CD14-positive monocyte (primary cell): ENCODE data around the gene JPT1. TPM values are rescaled to one million over a fixed set of nuclear protein-coding genes. Genes with fewer than 3 reads are reported as not detected.
"Not testable (repeated sequence)": the region's sequence is repeated elsewhere in the genome, so short reads cannot be mapped to it uniquely, and the experiment has no call there.

ENCODE experiments used
- DNase-seq, 3 donors: peaks; one replicate each; pipeline ENCODE4 v3.0.0-alpha.2; 2011 to 2022
- H2AFZ ChIP-seq: 2 replicates; pipeline ENCODE4 v1.6.0; 2012; ENCODE audit warnings: mild to moderate bottlenecking, low read depth, low read length, inconsistent platforms; ENCODE audit not compliant: insufficient read depth, poor library complexity, severe bottlenecking
- H3K27ac ChIP-seq, 2 donors: 1 replicate in 1 of 2; 2 replicates in 1 of 2; pipeline ENCODE4 v1.5.1; 2012 to 2013; ENCODE audit warnings: low read length in 2 of 2, control low read depth in 1 of 2, inconsistent platforms in 1 of 2, low read depth in 1 of 2, mild to moderate bottlenecking in 1 of 2
- H3K27me3 ChIP-seq, 2 donors: one replicate each; pipeline versions ENCODE4 v1.6.0 to v1.6.1; 2011 to 2013; ENCODE audit warnings: low read length in 2 of 2; ENCODE audit not compliant: control insufficient read depth in 2 of 2, insufficient read depth in 2 of 2
- H3K36me3 ChIP-seq, 2 donors: replicated peaks in 1 of 2; 1 replicate in 1 of 2; 2 replicates in 1 of 2; pipeline versions ENCODE4 v1.5.1 to v1.6.1; 2012 to 2013; ENCODE audit warnings: low read length in 2 of 2, control low read depth in 1 of 2, inconsistent platforms in 1 of 2, mild to moderate bottlenecking in 1 of 2; ENCODE audit not compliant: insufficient read depth in 2 of 2, control insufficient read depth in 1 of 2
- H3K4me1 ChIP-seq, 2 donors: 1 replicate in 1 of 2; 2 replicates in 1 of 2; pipeline versions ENCODE4 v1.5.1 to v1.6.1; 2012 to 2013; ENCODE audit warnings: low read length in 2 of 2, control low read depth in 1 of 2, inconsistent platforms in 1 of 2, mild to moderate bottlenecking in 1 of 2, moderate library complexity in 1 of 2; ENCODE audit not compliant: insufficient read depth in 2 of 2, control insufficient read depth in 1 of 2
- H3K4me2 ChIP-seq: replicated peaks from 2 replicates; pipeline ENCODE3; 2012; ENCODE audit warnings: low read length, moderate library complexity, mild to moderate bottlenecking; ENCODE audit not compliant: poor library complexity, severe bottlenecking; ENCODE audit errors: extremely low read depth
- H3K4me3 ChIP-seq, 3 experiments: fragments of 200-600 bp in 1 of 3; sonication (generic) in 1 of 3; replicated peaks in 1 of 3; 1 replicate in 2 of 3; 2 replicates in 1 of 3; pipeline ENCODE4 v1.5.1; 2011 to 2013; ENCODE audit warnings: low read length in 3 of 3, mild to moderate bottlenecking in 3 of 3, control low read depth in 2 of 3, low read depth in 2 of 3, inconsistent platforms in 1 of 3, moderate library complexity in 1 of 3
- H3K79me2 ChIP-seq: 2 replicates; pipeline ENCODE4 v1.6.0; 2012; ENCODE audit warnings: mild to moderate bottlenecking, control low read depth, inconsistent platforms, low read length, moderate library complexity; ENCODE audit not compliant: insufficient read depth
- H3K9ac ChIP-seq: 2 replicates; pipeline ENCODE4 v1.6.0; 2017; ENCODE audit warnings: low read length, mild to moderate bottlenecking; ENCODE audit not compliant: insufficient read depth, poor library complexity, severe bottlenecking
- H3K9me3 ChIP-seq, 2 donors: replicated peaks in 1 of 2; 1 replicate in 1 of 2; 2 replicates in 1 of 2; pipeline versions ENCODE4 v1.5.1 to v1.6.1; 2012 to 2013; ENCODE audit warnings: low read length in 2 of 2, control low read depth in 1 of 2; ENCODE audit not compliant: control insufficient read depth in 1 of 2, insufficient read depth in 1 of 2
- H4K20me1 ChIP-seq: 2 replicates; pipeline ENCODE4 v1.6.0; 2012; ENCODE audit warnings: mild to moderate bottlenecking, low read length, control low read depth, moderate library complexity; ENCODE audit not compliant: insufficient read depth
- H3K27ac Mint-ChIP-seq, 7 donors: one replicate each; pipeline ENCODE4 v1.8.0; 2020; ENCODE audit warnings: mild to moderate bottlenecking in 7 of 7, mixed read lengths in 7 of 7, moderate library complexity in 6 of 7, inconsistent platforms in 2 of 7
- H3K27me3 Mint-ChIP-seq, 3 donors: one replicate each; pipeline ENCODE4 v1.8.0; 2021 to 2022; ENCODE audit warnings: low read depth in 3 of 3, mild to moderate bottlenecking in 3 of 3, mixed read lengths in 3 of 3, moderate library complexity in 3 of 3, inconsistent platforms in 1 of 3
- H3K36me3 Mint-ChIP-seq, 2 donors: one replicate each; pipeline ENCODE4 v1.8.0; 2020; ENCODE audit warnings: mixed read lengths in 2 of 2, inconsistent platforms in 1 of 2, mild to moderate bottlenecking in 1 of 2
- H3K4me1 Mint-ChIP-seq: one replicate; pipeline ENCODE4 v1.8.0; 2020; ENCODE audit warnings: mild to moderate bottlenecking, mixed read lengths
- H3K4me3 Mint-ChIP-seq, 2 donors: one replicate each; pipeline ENCODE4 v1.8.0; 2020; ENCODE audit warnings: mild to moderate bottlenecking in 2 of 2, mixed read lengths in 2 of 2, moderate library complexity in 1 of 2
- H3K9me3 Mint-ChIP-seq, 7 donors: one replicate each; pipeline ENCODE4 v1.8.0; 2020 to 2022; ENCODE audit warnings: mixed read lengths in 7 of 7, mild to moderate bottlenecking in 6 of 7, moderate library complexity in 6 of 7, inconsistent platforms in 2 of 7
- CTCF ChIP-seq: fragments of 200-600 bp; IDR thresholded peaks from one replicate; pipeline ENCODE4 v1.8.0; 2022; ENCODE audit warnings: antibody characterized with exemption, mild to moderate bottlenecking
- WGBS: methylation state at CpG from one replicate; pipeline ENCODE4 v1.1.5; 2013; ENCODE audit warnings: missing lambda C conversion rate; ENCODE audit not compliant: insufficient coverage; 5-methylcytosine and 5-hydroxymethylcytosine counted together
- intact Hi-C, 2 donors: fragments of 100-400 bp; cut with micrococcal nuclease; formaldehyde crosslinking; loops; one replicate each; pipeline versions ENCODE4 v1.15.0 to v1.15.1; 2023
- polyA plus RNA-seq, 3 donors: library from polyadenylated mRNA; depleted of rRNA in 1 of 3; unstranded in 2 of 3; stranded (reverse) in 1 of 3; fragments of 300-500 nt in 2 of 3; fragments of >200 nt in 1 of 3; fragmentation: Illumina TruSeq in 2 of 3; gene quantifications; 1 replicate in 2 of 3; 2 replicates in 1 of 3; pipeline ENCODE4 v1.2.3, GENCODE V29; 2012 to 2021

The JPT1 gene
- polyA plus RNA-seq, 3 donors, result 79.7 to 181 (median 156) TPM

GRCh38 chr17:75142236-75142971 lies 11.9 kb downstream of the JPT1 start:
- Histone ChIP-seq H3K9me3 (no peaks in the 10 kb centered on the region), H3K4me3 (no peak overlapping the region), H3K27me3 (no peaks in the 10 kb centered on the region), H3K36me3 (peaks cover 57 to 94% of the 10 kb centered on the region in 2 donors), H3K4me2 (no peak overlapping the region), H2AFZ (no peak overlapping the region), H3K27ac (no peak overlapping the region), H3K4me1 (peaks cover 14 to 17% of the 10 kb centered on the region in 2 donors), H4K20me1 (no peaks in the 10 kb centered on the region), H3K9ac (no peak overlapping the region), H3K79me2 (peaks cover 30% of the 10 kb centered on the region)
- peaks cover 21% of the 10 kb centered on the region for H3K4me1 Mint-ChIP-seq
- no peak overlapping the region for H3K4me3 Mint-ChIP-seq
- no peaks in the 10 kb centered on the region for H3K9me3 Mint-ChIP-seq
- H3K27me3 Mint-ChIP-seq, result no peaks in the 10 kb centered on the region
- H3K27ac Mint-ChIP-seq, result no peak overlapping the region
- TF ChIP-seq CTCF, result no peak
- no CpG with 5 or more reads among the region's 13 CpGs for WGBS
- intact Hi-C loops, result no loop called here
- peaks cover 58 to 86% of the 10 kb centered on the region in 2 donors for H3K36me3 Mint-ChIP-seq
- DNase-seq, result no peak

GRCh38 chr17:75138519-75138918 lies 15.8 kb downstream of the JPT1 start:
- no peak for DNase-seq
- Histone ChIP-seq H3K36me3 (peaks cover 53 to 85% of the 10 kb centered on the region in 2 donors), H3K4me3 (no peak overlapping the region), H2AFZ (no peak overlapping the region), H3K4me2 (no peak overlapping the region), H3K9me3 (no peaks in the 10 kb centered on the region), H3K27me3 (no peaks in the 10 kb centered on the region), H3K79me2 (peaks cover 12% of the 10 kb centered on the region), H3K9ac (no peak overlapping the region), H3K27ac (no peak overlapping the region), H4K20me1 (no peaks in the 10 kb centered on the region), H3K4me1 (no peaks in the 10 kb centered on the region)
- no peaks in the 10 kb centered on the region for H3K9me3 Mint-ChIP-seq
- peaks cover 43 to 75% of the 10 kb centered on the region in 2 donors for H3K36me3 Mint-ChIP-seq
- no peaks in the 10 kb centered on the region for H3K27me3 Mint-ChIP-seq
- H3K27ac Mint-ChIP-seq, result peak overlapping the region in 4 of 7 donors; percentile 42 to 68 (median 56)
- no peak overlapping the region for H3K4me3 Mint-ChIP-seq
- WGBS, result 94% methylated on average over 3 of the region's 5 CpGs
- intact Hi-C loops, result no loop called here
- peaks cover 4% of the 10 kb centered on the region for H3K4me1 Mint-ChIP-seq
- no peak for TF ChIP-seq CTCF

GRCh38 chr17:75137762-75138161 lies 16.6 kb downstream of the JPT1 start:
- H3K9ac ChIP-seq, H3K4me1 Mint-ChIP-seq, intact Hi-C loops, H3K27ac ChIP-seq, H2AFZ ChIP-seq, H3K27ac Mint-ChIP-seq, H3K9me3 ChIP-seq, H3K27me3 Mint-ChIP-seq, H3K4me3 ChIP-seq, H3K79me2 ChIP-seq, H4K20me1 ChIP-seq, H3K27me3 ChIP-seq, H3K4me2 ChIP-seq, DNase-seq, H3K4me1 ChIP-seq, H3K9me3 Mint-ChIP-seq, H3K4me3 Mint-ChIP-seq: not testable (repeated sequence)
- peaks cover 38 to 68% of the 10 kb centered on the region in 2 donors for H3K36me3 Mint-ChIP-seq
- 98% methylated on average over 6 of the region's 9 CpGs for WGBS
- peaks cover 47 to 78% of the 10 kb centered on the region in 2 donors for H3K36me3 ChIP-seq
